HepG2 (cell line): ENCODE measurements around the gene C9orf43. TPM values are rescaled to one million over a fixed set of nuclear protein-coding genes. Genes with fewer than 3 reads are reported as not detected.

Source experiments
- ADNP ChIP-seq: sonication (generic); formaldehyde crosslinking; IDR thresholded peaks from 2 replicates; pipeline ENCODE4 v1.4.0; 2020; ENCODE audit warnings: missing genetic modification reagents
- BCL3 ChIP-seq: sonication (generic); formaldehyde crosslinking; IDR thresholded peaks from 2 replicates; pipeline ENCODE4 v1.5.1; 2020; ENCODE audit warnings: mild to moderate bottlenecking, missing genetic modification reagents, moderate library complexity
- BCL6 ChIP-seq: IDR thresholded peaks from 2 replicates; pipeline ENCODE4 v1.6.1; 2016; ENCODE audit warnings: missing genetic modification reagents, missing compliant biosample characterization
- CHD4 ChIP-seq: fragments of 200-600 bp; sonication (generic); IDR thresholded peaks from 2 replicates; pipeline ENCODE4 v1.7.0; 2017; ENCODE audit warnings: mild to moderate bottlenecking, low read length, borderline replicate concordance
- CTCF ChIP-seq: sonication (generic); formaldehyde crosslinking; IDR thresholded peaks from 2 replicates; pipeline ENCODE4 v1.5.0; 2020; ENCODE audit warnings: mild to moderate bottlenecking, missing genetic modification reagents, moderate library complexity
- HIC2 ChIP-seq: sonication (generic); formaldehyde crosslinking; IDR thresholded peaks from 2 replicates; pipeline ENCODE4 v1.9.0; 2022; ENCODE audit warnings: low read depth, missing genetic modification reagents
- POLR2AphosphoS5 ChIP-seq: IDR thresholded peaks from 2 replicates; pipeline ENCODE4 v1.6.1; 2012; ENCODE audit warnings: low read depth, low read length
- SOX6 ChIP-seq, 2 experiments: fragments of 450-650 bp in 1 of 2; sonication (generic) in 1 of 2; formaldehyde crosslinking in 1 of 2; IDR thresholded peaks; 2 replicates each; pipeline versions ENCODE4 v1.4.0 to v1.6.1; 2017 to 2020; ENCODE audit warnings: antibody characterized with exemption in 1 of 2, mild to moderate bottlenecking in 1 of 2, missing genetic modification reagents in 1 of 2
- ZBTB3 ChIP-seq: sonication (generic); formaldehyde crosslinking; IDR thresholded peaks from 2 replicates; pipeline ENCODE4 v1.4.0; 2020; ENCODE audit warnings: low read depth, mild to moderate bottlenecking, moderate library complexity, missing genetic modification reagents, borderline replicate concordance
- ZBTB34 ChIP-seq: sonication (generic); formaldehyde crosslinking; IDR thresholded peaks from 2 replicates; pipeline ENCODE4 v1.8.0; 2022; ENCODE audit warnings: mild to moderate bottlenecking, missing genetic modification reagents
- ZFP62 ChIP-seq: sonication (generic); formaldehyde crosslinking; IDR thresholded peaks from 2 replicates; pipeline ENCODE4 v1.4.0; 2020; ENCODE audit warnings: missing genetic modification reagents
- ZNF34 ChIP-seq: sonication (generic); formaldehyde crosslinking; IDR thresholded peaks from 2 replicates; pipeline ENCODE4 v1.4.0; 2020; ENCODE audit warnings: mild to moderate bottlenecking, missing genetic modification reagents, borderline replicate concordance
- ZNF431 ChIP-seq: sonication (generic); formaldehyde crosslinking; IDR thresholded peaks from 2 replicates; pipeline ENCODE4 v1.9.0; 2022; ENCODE audit warnings: missing genetic modification reagents, low read depth, mild to moderate bottlenecking, borderline replicate concordance
- ZNF446 ChIP-seq: sonication (generic); formaldehyde crosslinking; IDR thresholded peaks from 2 replicates; pipeline ENCODE4 v1.5.0; 2020; ENCODE audit warnings: mild to moderate bottlenecking, missing genetic modification reagents
- ZNF460 ChIP-seq: sonication (generic); formaldehyde crosslinking; IDR thresholded peaks from 2 replicates; pipeline ENCODE4 v1.5.1; 2020; ENCODE audit warnings: missing genetic modification reagents, mild to moderate bottlenecking, borderline replicate concordance
- ZNF710 ChIP-seq: sonication (generic); formaldehyde crosslinking; IDR thresholded peaks from 2 replicates; pipeline ENCODE4 v1.5.0; 2020; ENCODE audit warnings: mild to moderate bottlenecking, missing genetic modification reagents, borderline replicate concordance
- ZNF724P ChIP-seq: sonication (generic); formaldehyde crosslinking; IDR thresholded peaks from 2 replicates; pipeline ENCODE4 v1.8.0; 2022; ENCODE audit warnings: missing genetic modification reagents, borderline replicate concordance
- polyA plus RNA-seq, 8 experiments: library from polyadenylated mRNA; depleted of rRNA in 3 of 8; stranded (reverse) in 7 of 8; unstranded in 1 of 8; fragments of >200 nt; fragmentation: Illumina TruSeq in 4 of 8; extraction: Trizol in 4 of 8; gene quantifications; 2 replicates each; pipeline versions ENCODE4 v1.2.1 to v1.2.3, GENCODE V29; 2011 to 2016; ENCODE audit warnings: low read depth in 4 of 8, missing spikeins in 1 of 8, mixed read lengths in 1 of 8; ENCODE audit not compliant: insufficient read depth in 1 of 8
- total RNA-seq, 5 experiments: library from RNA; depleted of rRNA; stranded (reverse); fragments of >200 nt; fragmentation: Illumina TruSeq; extraction: Trizol; gene quantifications; 2 replicates each; pipeline ENCODE4 v1.2.3, GENCODE V29; 2016; ENCODE audit warnings: low read depth in 1 of 5

The C9orf43 gene
- total and polyA plus RNA-seq, 2 of the 13 experiments (the other 11 are each of a cell fraction or from before 2014, with no cell fraction given), result 0.24 to 0.31 TPM

- peak; percentile 67; the same call in 1 of the 2 replicates for TF ChIP-seq ZNF710 (CRISPR knock-in tag)
- TF ChIP-seq ZNF724P, result peak; percentile 68; the same call in 1 of the 2 replicates
- 0 out of 2 replicates have a peak, but pooled peaks have one; percentile 44 for TF ChIP-seq BCL3 (CRISPR knock-in tag)
- TF ChIP-seq ZNF460 (CRISPR knock-in tag), result peak; percentile 79; the same call in 1 of the 2 replicates
- TF ChIP-seq ZFP62 (CRISPR knock-in tag), result no peak
- peak; percentile 43; the same call in 1 of the 2 replicates for TF ChIP-seq ZBTB3
- peak; percentile 77 for TF ChIP-seq ZNF431 (CRISPR knock-in tag)
- TF ChIP-seq POLR2AphosphoS5, result 0 out of 2 replicates have a peak, but pooled peaks have one; percentile 26
- peak; percentile 95 for TF ChIP-seq HIC2 (CRISPR knock-in tag)
- peak; percentile 63; the same call in 1 of the 2 replicates for TF ChIP-seq ADNP (CRISPR knock-in tag)
- no peak for TF ChIP-seq CHD4
- no peak for TF ChIP-seq SOX6 (IDR thresholded peaks at IDR 0.05)
- peak; percentile 90 for TF ChIP-seq SOX6 (CRISPR knock-in tag; IDR thresholded peaks at IDR 0.05)
- TF ChIP-seq BCL6 (CRISPR knock-in tag), result peak; percentile 80
- TF ChIP-seq ZNF446, result no peak
- TF ChIP-seq CTCF (CRISPR knock-in tag), result peak; percentile 18; the same call in 1 of the 2 replicates
- peak; percentile 63; the same call in 1 of the 2 replicates for TF ChIP-seq ZBTB34
- TF ChIP-seq ZNF34, result peak; percentile 69; the same call in 1 of the 2 replicates
Measured at GRCh38 chr9:113395000-113395861, 15.3 kb upstream of the C9orf43 start (continued).
